Activated CD4-positive, alpha-beta T cell treated with anti-CD3 and anti-CD28 coated beads, Interleukin-2, Interleukin-4, amounts not matched to agents 100 ng/mL and 50 ng/mL, durations not matched to agents 16 hours and 8 hours (primary cell): Measurements from ENCODE around the gene NDUFA8.

ENCODE experiments used
- DNase-seq: peaks from one replicate; pipeline ENCODE4 v3.0.0-alpha.2; 2020; ENCODE audit warnings: low spot score

NDUFA8 gene

DNA sequence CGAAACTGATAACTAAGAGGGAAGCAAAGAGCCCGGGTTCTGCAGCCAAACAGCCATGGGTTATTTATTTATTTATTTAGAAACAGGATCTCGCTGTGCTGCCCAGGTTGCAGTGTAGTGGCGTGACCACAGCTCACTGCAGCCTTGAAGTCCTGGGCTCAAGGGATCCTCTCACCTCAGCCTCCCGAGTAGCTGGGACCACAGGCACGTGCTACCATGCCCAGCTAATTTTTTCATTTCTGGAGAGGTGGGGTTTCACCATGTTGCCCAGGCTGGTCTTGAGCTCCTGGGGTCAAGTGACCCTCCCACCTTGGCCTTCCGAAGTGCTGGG, 24.1 kb downstream of the NDUFA8 start:
- DNase-seq, result no peak

DNA sequence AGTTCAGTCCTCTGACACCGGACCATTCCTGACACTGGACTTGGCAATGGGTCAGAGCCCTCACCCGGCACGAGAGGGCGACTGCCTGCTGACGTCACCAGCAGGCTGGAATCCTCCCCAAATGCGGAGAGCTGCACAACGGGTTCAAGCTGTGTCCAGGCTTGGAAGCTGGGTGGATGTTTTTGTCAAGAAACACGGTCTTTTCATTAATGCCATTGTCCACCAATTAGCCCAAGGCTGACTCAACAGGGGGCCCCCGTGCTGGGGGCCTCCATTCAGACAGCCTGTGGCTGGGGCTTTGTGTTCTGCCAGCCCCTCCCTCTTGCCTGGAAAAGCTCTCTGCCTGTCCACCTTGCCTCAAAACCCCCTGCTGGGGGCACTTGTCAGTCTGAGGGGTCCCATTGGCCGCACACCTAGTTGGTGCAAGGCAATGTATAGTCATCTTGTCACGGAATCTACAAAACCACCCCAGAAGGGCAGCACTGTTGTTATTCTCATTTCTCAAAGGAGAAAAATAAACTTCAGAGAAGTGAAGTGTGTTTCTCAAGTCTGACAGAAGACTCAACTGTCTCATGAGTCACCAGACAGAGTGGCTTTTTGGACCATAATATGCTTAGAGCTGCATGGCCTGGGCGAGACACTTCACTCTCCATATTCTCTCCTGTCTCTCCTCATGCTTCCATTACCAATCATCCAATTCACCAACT, 24.6 kb downstream of the NDUFA8 start:
- no peak for DNase-seq

DNA sequence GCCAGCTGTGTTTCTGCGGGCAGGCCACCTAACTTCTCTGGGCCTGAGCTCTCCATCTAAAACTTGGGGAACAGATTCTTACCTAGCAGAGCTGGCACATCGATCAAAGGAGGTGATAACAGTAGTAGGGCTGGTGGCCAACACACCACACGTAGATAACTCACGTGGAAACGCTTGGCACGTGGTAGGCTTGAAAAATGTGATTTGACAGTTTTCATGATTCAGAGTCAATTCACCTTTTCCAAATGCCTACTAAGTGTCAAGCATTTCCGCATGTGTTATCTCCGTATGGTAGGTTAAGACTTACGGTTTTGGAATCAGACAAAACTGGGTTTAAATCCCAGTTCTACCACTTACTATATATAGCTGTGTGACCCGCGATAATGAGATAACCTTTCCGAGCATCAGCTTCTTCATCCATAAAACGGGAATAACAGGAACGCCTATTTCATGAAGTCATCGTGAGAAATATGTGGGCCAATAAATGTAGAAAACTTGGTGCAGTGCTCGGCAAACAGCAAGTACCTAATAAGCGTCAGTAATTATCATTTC, 25.5 kb downstream of the NDUFA8 start:
- DNase-seq, result no peak

DNA sequence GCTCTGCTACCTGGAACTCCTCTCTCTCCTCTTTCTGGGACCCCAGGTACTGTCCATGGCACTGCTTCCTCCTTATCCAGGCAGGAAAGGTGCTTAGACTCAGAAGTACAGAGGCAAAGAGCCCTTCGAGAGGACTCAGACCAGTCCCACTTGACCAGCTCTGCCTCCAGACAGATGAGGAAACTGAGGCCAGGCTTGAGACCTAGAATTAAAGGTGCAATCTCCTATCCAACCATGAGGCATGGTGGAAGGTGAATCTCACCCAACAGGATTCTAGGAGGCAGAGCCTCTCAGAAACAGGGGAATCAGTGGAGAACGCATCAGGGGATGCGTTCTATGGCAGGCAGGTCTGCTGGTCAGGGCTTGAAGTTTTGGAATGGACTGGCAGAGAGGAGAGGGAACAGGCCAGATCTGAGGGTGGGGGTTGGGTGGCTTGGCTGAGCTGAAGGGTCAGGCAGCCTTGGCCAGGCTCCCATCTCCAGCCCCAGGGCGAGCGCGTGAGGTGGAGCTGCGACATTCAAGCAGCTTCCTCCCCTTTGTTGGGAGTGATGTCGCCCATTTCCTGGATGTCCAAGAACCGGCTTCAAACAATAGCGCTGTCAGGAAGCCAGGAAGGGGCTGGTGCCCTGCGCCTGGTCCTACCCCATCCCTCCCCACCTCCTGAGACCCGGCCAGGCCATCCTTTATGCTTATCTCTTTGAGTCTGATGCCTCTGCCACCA, 26.2 kb downstream of the NDUFA8 start:
- no peak for DNase-seq

DNA sequence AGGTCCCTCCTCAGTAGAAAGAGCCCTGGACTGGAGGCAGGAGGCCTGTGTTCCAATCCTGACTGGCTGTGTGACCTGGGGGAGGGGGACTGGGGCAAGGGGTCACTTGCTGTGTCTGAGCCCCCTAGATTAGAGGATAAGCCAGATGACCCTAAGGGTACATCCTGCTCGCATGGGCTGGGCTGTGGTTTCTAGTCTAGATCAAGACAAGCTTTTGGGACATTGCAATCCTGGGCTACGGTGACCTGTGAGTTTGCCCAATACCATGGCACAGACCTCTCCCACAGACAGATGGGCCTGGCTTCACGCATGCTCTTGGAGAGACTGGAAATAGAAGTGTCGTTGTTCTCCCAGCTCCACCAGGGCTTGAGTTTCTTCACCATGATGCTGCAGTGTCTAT, 27.0 kb downstream of the NDUFA8 start:
- no peak for DNase-seq

DNA sequence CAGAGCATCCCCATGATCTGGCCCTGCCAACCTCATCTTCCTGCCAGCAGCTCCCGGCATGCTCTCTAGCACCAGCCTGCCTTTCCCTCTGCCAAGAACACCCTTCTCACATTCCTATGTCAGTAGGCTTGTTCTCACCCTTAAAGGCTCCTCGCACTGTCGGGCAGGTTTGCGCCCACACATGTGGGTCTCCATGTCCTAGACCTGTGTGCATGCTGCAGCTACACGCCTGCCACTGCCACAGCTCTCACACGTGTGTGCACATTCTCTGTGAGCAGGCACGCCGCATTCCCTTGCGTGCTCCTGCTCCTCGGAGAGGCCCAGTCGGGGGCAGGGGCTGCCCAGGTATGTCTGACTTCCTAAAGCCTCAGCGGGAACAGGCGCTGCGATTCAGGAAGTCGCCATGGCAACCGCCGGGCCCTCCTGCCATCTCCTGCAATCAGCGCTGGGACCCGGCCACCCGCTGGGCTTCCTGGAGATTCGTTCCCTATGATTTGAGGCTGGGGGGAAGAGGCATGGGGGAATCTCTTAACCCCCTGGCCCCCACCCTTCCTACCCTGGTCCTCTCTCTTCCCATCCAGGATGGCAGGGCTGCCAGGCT, 28.1 kb downstream of the NDUFA8 start:
- no peak for DNase-seq

DNA sequence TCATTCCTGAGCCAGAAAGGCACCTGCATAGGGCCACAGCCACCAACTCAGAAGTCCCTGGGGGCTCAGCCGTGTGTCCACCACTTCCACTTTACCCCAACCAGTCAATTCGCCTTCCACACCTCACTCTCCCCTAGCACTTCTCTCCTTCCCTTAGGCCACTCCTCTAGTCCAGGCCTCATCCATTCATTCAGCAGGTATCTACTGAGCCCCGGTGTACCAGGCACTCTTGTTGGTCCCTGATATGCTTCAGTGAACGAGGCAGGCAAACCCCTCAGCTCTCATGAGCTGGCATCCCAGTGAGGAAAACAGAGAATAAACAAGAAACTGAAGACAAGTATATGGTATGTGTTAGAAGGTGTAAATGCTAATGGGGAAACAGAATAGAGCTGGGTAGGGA, 28.7 kb downstream of the NDUFA8 start:
- no peak for DNase-seq

DNA sequence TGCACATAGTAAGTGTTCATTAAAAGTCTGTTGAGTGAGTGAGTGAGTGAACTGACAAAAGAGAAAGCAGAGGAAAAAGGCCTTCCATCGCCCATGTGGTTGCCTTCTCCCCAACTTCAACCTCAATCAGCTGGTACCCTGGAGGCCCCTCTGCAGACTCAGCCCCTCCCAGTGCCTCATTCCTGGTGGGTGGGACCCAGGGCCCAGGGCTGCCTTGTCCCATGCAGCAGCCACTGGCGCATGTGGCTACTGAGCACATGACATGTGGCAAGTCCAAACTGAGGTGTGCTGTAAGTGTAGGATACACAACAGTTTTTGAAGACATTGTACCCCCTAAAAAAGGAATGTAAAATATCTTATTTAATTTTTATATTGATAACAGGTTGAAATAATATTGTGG, 29.6 kb downstream of the NDUFA8 start:
- DNase-seq, result no peak

DNA sequence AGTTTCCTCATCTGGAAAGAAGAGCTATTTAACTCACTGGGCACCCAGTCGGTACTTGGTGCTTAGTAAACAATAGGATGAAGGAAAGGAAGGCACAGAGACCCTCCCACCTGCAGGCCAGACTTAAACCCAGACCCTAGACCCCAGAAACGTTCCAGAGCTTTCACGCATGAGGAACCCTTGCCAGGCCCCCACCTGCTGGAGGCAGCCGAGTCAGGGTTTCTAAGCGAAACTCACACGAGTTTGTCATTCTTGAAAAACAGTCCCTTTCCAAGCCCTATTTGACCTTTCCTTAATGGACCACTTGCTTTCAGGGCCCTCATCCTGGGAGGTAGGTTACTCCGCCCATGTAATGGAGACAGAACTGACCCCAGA, 30.6 kb downstream of the NDUFA8 start:
- no peak for DNase-seq

DNA sequence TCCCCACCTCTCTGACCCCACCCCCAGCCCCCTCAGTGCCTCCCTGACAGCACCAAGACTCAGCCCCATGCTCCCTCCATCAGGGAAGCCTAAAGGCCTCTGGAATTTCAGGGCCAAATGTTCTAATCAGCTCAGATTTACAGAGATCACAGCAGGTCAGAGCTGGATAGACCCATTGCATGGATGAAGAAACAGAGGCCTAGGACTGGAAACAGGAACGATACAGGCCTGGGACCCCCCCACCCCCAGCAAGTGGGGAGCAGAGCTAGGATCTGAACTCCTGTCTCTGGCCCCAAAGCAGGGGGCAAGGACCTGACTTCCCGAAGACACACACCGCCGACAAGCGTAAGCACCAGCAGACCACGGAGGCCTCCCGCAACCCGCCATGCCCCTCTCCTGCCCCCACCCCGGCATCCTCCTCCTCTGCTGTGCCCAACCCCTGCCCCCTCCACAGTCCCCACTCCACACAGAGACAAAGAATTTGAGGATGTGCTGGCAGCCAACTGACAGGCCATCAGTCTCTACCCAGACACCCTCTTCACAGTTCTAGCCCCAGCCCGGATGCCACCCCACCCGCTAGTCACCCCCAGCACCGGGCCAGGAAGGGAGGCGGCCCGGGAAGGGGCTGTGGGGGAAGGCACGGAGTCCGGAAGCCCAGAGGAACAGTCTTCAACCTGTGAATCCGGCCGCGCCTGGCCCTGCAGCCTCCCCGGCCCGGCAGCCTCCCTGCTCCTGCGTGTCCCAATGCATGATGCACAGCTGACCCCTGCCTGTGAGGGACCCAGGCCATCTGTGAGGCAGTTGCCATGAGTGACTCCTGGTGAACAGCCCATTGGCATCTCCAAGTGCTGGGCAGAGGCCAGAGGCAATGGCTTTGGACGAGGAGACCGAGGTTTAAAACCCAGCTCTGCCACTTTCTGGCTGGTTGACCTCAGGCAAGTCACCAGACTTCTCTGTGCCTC, 31.3 kb downstream of the NDUFA8 start:
- DNase-seq, result no peak

DNA sequence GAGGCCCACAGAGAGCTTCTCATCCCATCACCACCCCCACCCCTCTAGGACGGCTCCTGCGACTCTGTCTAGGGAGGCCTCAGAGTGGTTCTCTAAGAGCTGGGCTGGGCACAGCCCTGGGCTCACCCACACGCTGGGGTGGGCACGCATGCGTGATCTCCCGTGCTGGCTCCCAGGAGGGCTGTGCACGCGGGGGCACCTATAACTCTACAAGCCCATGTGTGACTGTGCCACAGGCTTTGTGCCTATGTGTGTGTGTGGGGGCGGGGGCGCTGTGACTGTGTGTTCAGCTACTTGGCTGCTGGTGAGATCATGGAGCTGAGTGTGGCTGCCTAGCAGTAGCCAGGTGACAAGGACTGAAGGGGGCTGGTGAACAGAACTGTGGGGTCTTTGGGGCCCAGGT, 32.2 kb downstream of the NDUFA8 start:
- no peak for DNase-seq

DNA sequence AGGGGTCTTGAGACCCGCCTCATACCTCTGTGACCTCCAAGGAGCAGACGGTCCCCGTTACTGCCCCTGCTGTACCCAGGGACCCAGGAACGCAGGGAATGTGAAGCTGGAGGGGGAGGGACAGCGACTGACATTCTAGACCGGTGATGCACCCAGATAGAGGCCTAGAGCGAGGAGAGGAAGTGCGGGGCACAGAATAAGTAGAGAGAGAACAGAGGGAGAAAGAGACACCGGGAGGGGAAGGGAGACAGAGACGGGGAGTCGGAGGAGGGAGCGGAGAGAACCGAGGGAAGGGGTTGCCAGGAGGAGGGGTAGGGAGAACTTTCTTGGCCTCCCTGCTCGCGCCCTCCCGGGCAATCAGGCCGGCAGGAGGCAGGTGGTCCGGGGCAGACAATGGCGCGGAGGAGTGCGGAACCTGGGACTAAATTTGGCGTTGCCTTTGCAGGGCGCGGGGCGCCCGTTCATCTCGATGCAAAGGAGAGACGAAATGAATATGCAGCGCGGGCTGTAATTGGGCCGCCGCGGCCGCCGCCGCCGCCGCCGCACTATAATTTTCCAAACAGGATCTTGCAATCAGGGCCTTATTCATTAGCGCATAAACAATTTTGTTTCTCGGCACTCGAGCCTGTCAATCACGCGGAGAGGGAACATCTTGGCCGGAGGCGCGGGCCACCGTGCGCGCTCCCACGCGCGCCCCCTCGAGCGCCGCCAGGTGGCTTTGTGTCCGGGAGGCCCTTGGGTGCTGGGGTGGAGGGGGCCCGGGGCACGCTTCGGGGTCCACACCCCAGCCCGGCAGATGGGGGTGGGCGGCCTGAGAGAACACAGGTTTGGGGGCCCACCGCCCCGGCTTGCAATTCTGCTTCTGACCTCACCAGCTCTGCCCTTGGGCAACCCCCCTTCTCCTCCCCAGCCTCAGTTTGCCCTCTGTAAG, 33.0 kb downstream of the NDUFA8 start:
- no peak for DNase-seq

DNA sequence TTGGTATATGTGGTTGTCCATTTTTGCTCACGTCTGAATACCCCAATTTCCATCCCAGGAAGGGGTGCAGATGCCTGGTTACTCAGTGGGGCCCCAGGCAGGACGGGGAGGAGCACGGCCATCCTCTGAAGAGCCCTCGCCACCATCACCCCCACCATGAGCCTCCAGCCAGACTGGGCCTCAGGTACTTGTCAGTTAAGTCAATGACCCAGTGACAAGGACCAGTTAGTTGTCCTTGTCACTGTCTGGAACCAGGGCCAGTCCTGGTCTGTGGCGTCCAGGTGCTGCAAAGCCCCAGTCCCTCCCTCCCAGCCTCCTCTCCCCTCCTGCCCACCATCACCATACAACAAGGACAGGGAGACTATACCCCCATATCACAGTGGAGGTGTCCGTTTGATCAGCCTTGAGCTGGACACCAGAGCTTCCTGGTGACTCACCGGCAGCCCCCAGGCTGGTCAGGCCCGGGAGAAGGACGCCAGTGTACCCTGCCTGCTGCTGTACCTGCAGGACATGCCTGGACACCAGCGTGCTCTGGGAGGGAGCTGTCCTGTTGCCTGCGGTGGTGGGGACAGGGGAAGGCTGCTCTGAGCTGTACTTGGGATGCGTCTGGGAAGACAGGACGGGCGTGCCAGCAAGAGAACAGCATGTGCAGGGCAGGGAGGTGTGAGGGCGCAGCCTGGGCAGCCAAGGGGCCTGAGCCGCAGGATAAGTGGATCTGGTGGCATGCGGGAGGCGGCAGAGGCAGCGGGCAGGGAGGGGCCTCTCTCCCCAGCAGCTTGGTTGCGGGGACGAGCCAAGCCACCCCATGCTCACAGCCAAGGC, 33.9 kb downstream of the NDUFA8 start:
- no peak for DNase-seq

DNA sequence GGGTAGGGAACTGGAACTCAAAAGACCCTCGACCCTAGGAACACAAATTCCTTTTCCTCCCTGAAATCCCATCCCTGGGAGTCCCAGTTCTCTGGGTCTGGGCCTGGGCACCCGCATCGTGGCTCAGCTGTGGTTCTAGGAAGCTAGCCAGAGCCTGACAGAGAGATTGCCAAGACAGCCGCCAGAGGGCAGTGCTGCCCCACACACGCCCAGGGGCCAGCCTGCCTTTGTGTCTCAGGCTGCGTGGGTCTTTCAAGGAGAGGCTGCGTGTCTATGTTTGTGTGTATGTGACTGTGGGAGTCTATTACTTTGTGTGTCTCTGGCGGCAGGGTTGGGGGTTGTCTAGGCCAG, 34.4 kb downstream of the NDUFA8 start:
- peak; percentile 78 for DNase-seq

DNA sequence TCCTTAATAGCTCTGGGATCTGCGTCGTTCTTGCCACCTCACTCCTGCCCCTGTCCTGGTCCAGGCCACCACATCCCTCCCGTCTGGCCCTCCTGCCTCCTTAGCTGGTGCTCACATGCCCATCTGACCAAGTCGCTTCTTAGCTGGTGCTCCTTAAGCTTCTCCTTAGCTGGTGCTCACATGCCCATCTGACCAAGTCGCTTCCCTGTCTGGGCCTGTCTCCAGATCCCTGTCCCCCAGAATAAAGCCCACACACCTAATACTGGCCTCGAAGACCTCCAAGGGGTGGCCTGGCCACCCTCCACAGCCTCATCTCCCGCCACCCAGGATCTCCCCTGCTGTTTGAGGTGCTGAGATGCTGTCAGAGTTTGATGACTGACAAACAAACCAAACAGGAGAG, 35.1 kb downstream of the NDUFA8 start:
- DNase-seq, result no peak

DNA sequence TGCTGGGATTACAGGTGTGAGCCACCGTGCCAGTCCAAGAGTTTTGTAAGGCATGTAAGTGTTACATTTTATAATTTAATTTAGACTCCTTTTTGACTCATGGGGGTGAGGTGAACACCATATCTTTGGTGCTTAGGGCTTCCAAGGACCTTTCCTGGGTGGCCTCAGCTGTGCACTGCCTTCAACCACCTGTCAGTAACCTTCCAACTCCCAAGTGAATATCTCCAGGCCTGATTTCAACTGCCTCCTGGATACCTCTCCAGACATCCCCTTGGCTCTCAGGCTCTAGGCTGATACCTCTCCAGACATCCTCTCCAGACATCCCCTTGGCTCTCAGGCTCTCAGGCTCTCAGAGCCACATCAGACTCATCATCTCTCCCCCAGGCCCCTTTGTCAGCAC, 35.5 kb downstream of the NDUFA8 start:
- DNase-seq, result no peak

DNA sequence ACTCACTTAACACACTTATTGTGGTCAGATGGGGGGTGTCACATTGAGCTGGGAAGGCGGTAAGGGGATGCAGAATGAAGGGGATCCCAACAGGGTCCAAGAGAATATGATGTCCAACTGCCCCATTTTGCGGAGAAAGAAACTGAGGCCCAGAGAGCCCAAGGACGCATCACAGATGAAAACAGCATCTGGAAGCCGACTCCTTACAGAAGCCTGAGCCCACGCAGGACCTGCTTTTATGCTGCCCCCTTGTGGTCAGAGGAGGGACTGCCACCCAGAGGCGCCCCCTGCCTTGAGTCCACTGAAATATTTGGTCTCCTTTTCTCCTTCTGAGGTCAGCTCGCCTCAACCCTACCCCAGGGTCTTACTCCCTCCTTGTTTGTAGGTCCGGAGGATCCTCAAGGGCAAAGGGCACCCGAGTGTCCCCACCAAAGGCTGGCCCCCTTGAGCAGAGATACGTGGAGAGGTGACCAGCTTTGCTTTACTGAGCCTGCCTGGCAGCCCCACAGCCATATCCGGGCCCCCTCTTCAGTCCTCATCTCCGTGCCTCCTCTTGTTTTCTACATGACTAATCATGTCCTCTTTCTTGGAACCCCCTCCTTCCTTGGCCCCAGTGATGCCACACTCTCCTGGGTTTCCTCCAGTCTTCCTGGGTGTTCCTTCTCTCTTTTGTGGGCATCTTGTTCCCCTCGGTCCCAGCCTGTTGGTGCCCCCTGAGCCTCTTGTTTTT, 36.5 kb downstream of the NDUFA8 start:
- DNase-seq, result peak; percentile 70

DNA sequence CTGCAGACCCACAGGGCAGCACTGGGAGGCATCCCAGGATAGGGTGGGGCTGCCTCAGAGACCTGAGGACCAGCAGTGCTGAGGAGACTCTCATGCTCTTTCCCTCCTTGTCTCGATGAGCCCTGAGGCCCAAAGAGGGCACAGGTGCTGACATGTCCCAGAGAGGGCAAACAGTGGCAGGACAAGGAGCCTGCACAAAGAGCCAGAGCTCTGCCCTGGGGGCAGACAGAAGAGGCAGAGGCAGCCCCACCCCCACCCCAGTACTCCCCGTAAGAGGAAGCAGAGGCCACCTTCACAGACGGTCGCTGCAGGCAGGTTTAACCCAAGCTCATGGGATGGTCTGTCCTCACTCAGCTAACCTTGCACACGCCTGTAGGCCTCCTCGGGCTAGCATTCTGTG, 37.1 kb downstream of the NDUFA8 start:
- DNase-seq, result no peak

DNA sequence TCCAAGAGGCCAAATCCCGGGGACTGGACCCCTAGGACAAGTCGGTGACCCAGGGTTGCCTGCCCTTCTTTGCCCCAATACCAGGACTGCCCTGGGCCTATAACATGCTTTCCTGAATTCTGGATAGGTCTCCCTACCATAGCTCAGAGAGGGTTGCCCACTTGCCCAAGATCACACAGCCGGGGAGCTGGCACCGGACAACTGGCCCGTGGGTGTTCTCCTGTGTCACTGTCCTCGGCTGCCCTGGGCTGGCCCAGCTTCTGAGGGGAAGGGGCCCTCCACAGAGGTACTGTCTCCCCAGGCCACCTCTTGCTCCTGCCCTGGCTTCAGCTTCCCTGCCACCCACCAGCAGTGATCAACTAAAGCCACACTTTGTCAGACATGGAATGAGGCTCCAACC, 37.6 kb downstream of the NDUFA8 start:
- DNase-seq, result no peak

DNA sequence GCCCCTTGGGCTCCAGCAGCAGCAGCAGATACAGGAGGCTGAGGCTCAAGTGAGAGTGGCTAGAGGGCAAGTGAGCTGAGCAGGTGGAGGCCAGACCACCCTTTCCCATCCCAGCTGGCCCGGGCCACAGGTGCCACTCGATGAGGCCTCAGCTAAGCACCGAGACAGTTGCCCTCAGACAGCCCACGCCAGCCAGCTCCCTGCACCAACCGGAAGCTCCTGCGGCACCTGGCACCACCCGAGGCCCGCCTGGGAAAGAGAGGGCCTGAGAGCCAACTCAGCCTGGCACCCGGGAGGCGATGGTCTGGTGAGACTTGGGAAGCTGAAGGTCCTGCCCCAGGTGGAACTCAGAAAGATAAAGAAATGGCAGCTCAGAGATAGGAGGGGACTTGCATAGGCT, 38.2 kb downstream of the NDUFA8 start:
- DNase-seq, result no peak
